ENCODE measurements around the gene KCNQ2. TPM values are rescaled to one million over a fixed set of nuclear protein-coding genes. Genes with fewer than 3 reads are reported as not detected.
A peak's percentile ranks its signal among the peaks of the same experiment; 100 is the strongest.

The KCNQ2 gene
- total and polyA plus RNA-seq, 8 donors, result 0.54 to 12.5 (median 1.5) TPM

GRCh38 chr20:63359937-63360849 lies 112.3 kb downstream of the KCNQ2 start:
- FAIRE-seq (no peak), DNase-seq (peak in 2 of 6 donors; percentile 24 to 60), ATAC-seq (no peak)
- Histone ChIP-seq H3K27me3 (peaks cover 0 to 11% (median 4%) of the 10 kb centered on the region in 4 donors), H3K36me3 (no peaks in the 10 kb centered on the region), H3K9me3 (no peaks in the 10 kb centered on the region), H3K4me1 (no peaks in the 10 kb centered on the region), H3K27ac (no peak overlapping the region), H3K4me3 (no peak overlapping the region)
- no peak for TF ChIP-seq CTCF (IDR thresholded peaks at IDR 0.05)
- intact Hi-C loops (cut with DNase I), result no loop called here
- WGBS, 2 donors, result 16 to 22% methylated on average over 35 to 38 of the region's 38 CpGs

GRCh38 chr20:63359164-63359934 lies 113.1 kb downstream of the KCNQ2 start:
- no peak for TF ChIP-seq CTCF (IDR thresholded peaks at IDR 0.05)
- H3K9me3 ChIP-seq, result no peaks in the 10 kb centered on the region
- 55 to 61% methylated on average over 33 to 41 of the region's 42 CpGs for WGBS, 2 donors
- intact Hi-C loops (cut with DNase I), result no loop called here
- peaks cover 0 to 9% (median 4%) of the 10 kb centered on the region in 4 donors for H3K27me3 ChIP-seq
- no peak overlapping the region for H3K27ac ChIP-seq
- H3K36me3 ChIP-seq, result no peaks in the 10 kb centered on the region
- no peak overlapping the region for H3K4me3 ChIP-seq
- ATAC-seq (no peak), DNase-seq (peak in 2 of 6 donors; percentile 17 to 64), FAIRE-seq (no peak)
- no peaks in the 10 kb centered on the region for H3K4me1 ChIP-seq

- 44% methylated on average over 26 of the region's 26 CpGs for WGBS, 2 donors
These were observed 114.2 kb downstream of the KCNQ2 start for GRCh38 chr20:63357921-63358905.

More at GRCh38 chr20:63357921-63358905, 114.2 kb downstream of the KCNQ2 start:
- no peak for TF ChIP-seq CTCF (IDR thresholded peaks at IDR 0.05)
- Histone ChIP-seq H3K27me3 (peaks cover 0 to 9% (median 4%) of the 10 kb centered on the region in 4 donors), H3K9me3 (no peaks in the 10 kb centered on the region), H3K27ac (no peak overlapping the region), H3K4me1 (no peaks in the 10 kb centered on the region), H3K4me3 (no peak overlapping the region), H3K36me3 (no peaks in the 10 kb centered on the region)
- no peak for FAIRE-seq
- peak; percentile 48 to 91 (median 64) for ATAC-seq
- peak in 5 of 6 donors; percentile 40 to 81 (median 48) for DNase-seq
- intact Hi-C loops (cut with DNase I), result no loop called here
